Endothelial cell of umbilical vein (primary cell): ENCODE results near the gene KAZN. TPM values are rescaled to one million over a fixed set of nuclear protein-coding genes. Genes with fewer than 3 reads are reported as not detected.

Experiments used
- BruUV-seq: library from RNA; stranded (reverse); fragments of 400-500 nt; replicated peaks from 2 replicates; lab custom pipeline; 2021; lab: Mats Ljungman, UMichigan
- CTCF ChIA-PET: fragments of 300-600, 350-600 bp; sonication (Branson Sonifier 250); formaldehyde crosslinking; loops from one replicate; lab custom pipeline; 2021; ENCODE audit warnings: antibody characterized with exemption, inconsistent platforms; lab: Charles Lee
- POLR2A ChIA-PET: fragments of 300-600, 350-600 bp; sonication (Branson Sonifier 250); formaldehyde crosslinking; loops from one replicate; lab custom pipeline; 2021; ENCODE audit warnings: antibody characterized with exemption, inconsistent platforms; lab: Charles Lee
- DNase-seq: peaks from one replicate; pipeline ENCODE4 v3.0.0-alpha.2; 2011; ENCODE audit warnings: low read depth, low spot score
- FAIRE-seq: peaks from 2 replicates; lab custom pipeline; 2011; peaks lifted over from hg19 to GRCh38; lab: Jason Lieb, UNC
- H2AFZ ChIP-seq: 2 replicates; pipeline ENCODE4 v1.6.0; 2012; ENCODE audit warnings: low read depth, low read length, control low read depth, inconsistent platforms
- H3K27ac ChIP-seq: 2 replicates; pipeline ENCODE4 v1.5.1; 2011; ENCODE audit warnings: low read depth, mild to moderate bottlenecking, control low read depth, low read length, moderate library complexity; ENCODE audit not compliant: insufficient read depth
- H3K27me3 ChIP-seq, 2 experiments: 2 replicates each; pipeline versions ENCODE4 v1.6.0 to v1.6.1; 2011; ENCODE audit warnings: low read length in 2 of 2, mixed read lengths in 1 of 2; ENCODE audit not compliant: control insufficient read depth in 2 of 2, insufficient read depth in 2 of 2
- H3K36me3 ChIP-seq, 2 experiments: 2 replicates in 1 of 2; 3 replicates in 1 of 2; pipeline ENCODE4 v1.5.1; 2011; ENCODE audit warnings: low read length in 2 of 2, mild to moderate bottlenecking in 1 of 2, moderate library complexity in 1 of 2; ENCODE audit not compliant: control insufficient read depth in 2 of 2, insufficient read depth in 2 of 2; ENCODE audit errors: extremely low read depth in 1 of 2
- H3K4me1 ChIP-seq: 3 replicates; pipeline ENCODE4 v1.5.1; 2011; ENCODE audit warnings: mild to moderate bottlenecking, low read length; ENCODE audit not compliant: control insufficient read depth, insufficient read depth; ENCODE audit errors: extremely low read depth
- H3K4me2 ChIP-seq: 2 replicates; pipeline ENCODE4 v1.6.1; 2011; ENCODE audit warnings: low read length, control low read depth, mixed read lengths; ENCODE audit not compliant: insufficient read depth
- H3K4me3 ChIP-seq, 3 experiments: fragments of 200-600 bp in 1 of 3; sonication (generic), shearing (Covaris generic) in 1 of 3; replicated peaks in 1 of 3; 2 replicates each; pipeline ENCODE4 v1.5.1; 2011 to 2016; ENCODE audit warnings: control low read depth in 3 of 3, low read length in 3 of 3, mild to moderate bottlenecking in 2 of 3, inconsistent platforms in 1 of 3, low read depth in 1 of 3, moderate library complexity in 1 of 3; ENCODE audit not compliant: insufficient read depth in 1 of 3
- H3K79me2 ChIP-seq: 2 replicates; pipeline ENCODE4 v1.6.0; 2012; ENCODE audit warnings: low read length, inconsistent platforms; ENCODE audit not compliant: control insufficient read depth, insufficient read depth
- H3K9ac ChIP-seq: replicated peaks from 2 replicates; pipeline ENCODE3; 2011; ENCODE audit warnings: low read length, control low read depth; ENCODE audit not compliant: insufficient read depth; ENCODE audit errors: extremely low read depth
- H3K9me1 ChIP-seq: replicated peaks from 3 replicates; pipeline ENCODE4 v1.6.0; 2011; ENCODE audit warnings: mild to moderate bottlenecking, low read length; ENCODE audit not compliant: control insufficient read depth, insufficient read depth; ENCODE audit errors: extremely low read depth
- H3K9me3 ChIP-seq: replicated peaks from 2 replicates; pipeline ENCODE4 v1.5.1; 2012; ENCODE audit warnings: low read length, inconsistent platforms; ENCODE audit not compliant: control insufficient read depth, insufficient read depth
- H4K20me1 ChIP-seq: replicated peaks from 2 replicates; pipeline ENCODE3; 2011; ENCODE audit warnings: mild to moderate bottlenecking, low read length; ENCODE audit not compliant: control insufficient read depth, insufficient read depth; ENCODE audit errors: extremely low read depth
- EZH2 ChIP-seq: IDR thresholded peaks from 2 replicates; pipeline ENCODE4 v1.6.1; 2012; ENCODE audit warnings: borderline replicate concordance, low read depth, mild to moderate bottlenecking, moderate library complexity, low read length, inconsistent platforms; ENCODE audit not compliant: severe bottlenecking
- FOS ChIP-seq: IDR thresholded peaks from 2 replicates; pipeline ENCODE4 v1.6.1; 2011; ENCODE audit warnings: mild to moderate bottlenecking, low read length, moderate library complexity, borderline replicate concordance; ENCODE audit not compliant: insufficient read depth
- JUN ChIP-seq: IDR thresholded peaks from 2 replicates; pipeline ENCODE4 v1.6.1; 2011; ENCODE audit warnings: borderline replicate concordance, low read depth; ENCODE audit not compliant: insufficient read length, insufficient read depth
- dilution Hi-C: fragments of 300-500 bp; cut with MboI; formaldehyde crosslinking; loops from one replicate; pipeline ENCODE4 v1.15.0; 2019; ENCODE audit warnings: low sequenced_read_pairs; ENCODE audit not compliant: extremely low pct_ligation_motif_present
- intact Hi-C: fragments of 100-400 bp; cut with micrococcal nuclease; formaldehyde crosslinking; loops from one replicate; pipeline ENCODE4 v1.10.0; 2022
- polyA plus RNA-seq, 4 experiments: library from polyadenylated mRNA; depleted of rRNA in 3 of 4; stranded (reverse) in 3 of 4; unstranded in 1 of 4; fragments of >200 nt; gene quantifications; 2 replicates each; pipeline versions ENCODE4 v1.2.1 to v1.2.3, GENCODE V29; 2011 to 2012; ENCODE audit warnings: missing spikeins in 1 of 4
- total RNA-seq: library from RNA; stranded (reverse); gene quantifications from 2 replicates; pipeline ENCODE4 v1.2.3, GENCODE V29; 2021

The KAZN gene
- total and polyA plus RNA-seq, 2 donors (not counting 3 experiments of a cell fraction or from before 2014, with no cell fraction given) = 1.6 to 5.8 TPM

DNA sequence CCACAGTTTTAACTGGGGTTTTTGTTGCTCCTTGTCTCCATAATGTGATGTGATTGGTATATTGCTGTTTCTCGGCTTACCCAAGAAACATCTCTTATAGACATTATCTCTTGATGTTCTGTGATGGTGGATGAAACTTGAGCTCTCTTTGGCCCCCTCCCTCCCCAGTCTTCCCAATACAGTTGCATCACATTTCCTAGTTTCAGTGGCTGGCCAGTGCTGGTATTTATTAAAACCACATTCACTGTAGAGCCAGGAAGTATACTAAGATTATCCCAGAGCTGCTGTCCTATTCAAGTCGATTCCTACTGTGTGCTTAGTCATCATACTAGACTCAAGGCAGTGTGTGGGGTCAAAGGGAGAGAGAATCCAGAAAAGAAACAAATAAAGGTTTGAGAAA lies 244.4 kb downstream of the KAZN start:
- no peak for DNase-seq

DNA sequence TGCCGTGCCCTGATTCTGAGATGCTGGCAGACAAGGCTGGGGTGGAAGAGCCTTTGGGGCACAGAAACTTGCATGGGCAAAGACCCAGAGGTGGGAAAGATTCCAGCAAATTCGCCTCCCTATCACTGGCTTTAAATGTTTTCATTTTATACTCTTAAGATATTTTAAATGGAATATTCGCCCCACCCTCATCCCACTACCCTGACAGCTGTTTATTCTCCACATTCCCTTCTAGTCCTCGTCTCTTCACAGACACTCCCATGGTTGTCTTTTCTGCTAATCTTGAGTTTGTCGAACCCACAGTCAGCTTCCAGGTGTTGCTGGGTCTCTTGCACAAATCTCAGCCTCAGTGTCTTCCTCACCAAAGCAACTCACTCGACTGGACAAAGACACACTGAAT lies 245.0 kb downstream of the KAZN start:
- Histone ChIP-seq H3K9ac (no peak overlapping the region), H3K9me3 (no peaks in the 10 kb centered on the region), H3K4me3 (no peak overlapping the region), H3K27me3 (no peaks in the 10 kb centered on the region), H3K4me2 (no peak overlapping the region), H4K20me1 (no peaks in the 10 kb centered on the region), H3K4me1 (no peaks in the 10 kb centered on the region), H3K79me2 (no peaks in the 10 kb centered on the region), H2AFZ (no peak overlapping the region), H3K9me1 (no peaks in the 10 kb centered on the region), H3K36me3 (no peaks in the 10 kb centered on the region), H3K27ac (no peak overlapping the region)
- intact Hi-C loops = no loop called here
- dilution Hi-C loops = no loop called here
- DNase-seq = no peak
- POLR2A ChIA-PET = no interaction called here
- no peak for TF ChIP-seq JUN
- no peak for TF ChIP-seq EZH2
- TF ChIP-seq FOS = no peak
- FAIRE-seq = no peak
- no TSS peak for BruUV-seq
- CTCF ChIA-PET = no interaction called here

More for the DNA sequence above, 244.4 kb downstream of the KAZN start:
- Histone ChIP-seq H3K4me1 (no peaks in the 10 kb centered on the region), H3K4me3 (no peak overlapping the region), H3K9me3 (no peaks in the 10 kb centered on the region), H2AFZ (no peak overlapping the region), H3K36me3 (no peaks in the 10 kb centered on the region), H3K9me1 (no peaks in the 10 kb centered on the region), H3K27me3 (no peaks in the 10 kb centered on the region), H3K79me2 (no peaks in the 10 kb centered on the region), H3K27ac (no peak overlapping the region), H3K9ac (no peak overlapping the region), H3K4me2 (no peak overlapping the region), H4K20me1 (no peaks in the 10 kb centered on the region)
- intact Hi-C loops = no loop called here
- BruUV-seq = no TSS peak
- no peak for FAIRE-seq
- ChIA-PET POLR2A (no interaction called here), CTCF (no interaction called here)
- no peak for TF ChIP-seq JUN
- dilution Hi-C loops = no loop called here
